ENCODE results near the gene ERH.

- no peak for TF ChIP-seq BCLAF1 (IDR thresholded peaks at IDR 0.05)
- TF ChIP-seq CEBPB (IDR thresholded peaks at IDR 0.05; ENCODE audit: borderline replicate concordance in 1 of 2, low read depth in 2 of 2, low read length in 2 of 2) = no peak
- no peak for TF ChIP-seq BCL11A (IDR thresholded peaks at IDR 0.05; ENCODE audit: low read depth, low read length)
- TF ChIP-seq EP300 (IDR thresholded peaks at IDR 0.05; ENCODE audit: borderline replicate concordance in 1 of 2, control insufficient read depth in 1 of 2, low read depth in 2 of 2, low read length in 2 of 2) = no peak
- no peak for TF ChIP-seq RFX5 (IDR thresholded peaks at IDR 0.05; ENCODE audit: low read depth, low read length)
- TF ChIP-seq TCF12 (IDR thresholded peaks at IDR 0.05; ENCODE audit: low read depth, low read length) = no peak
- TF ChIP-seq ZZZ3 (IDR thresholded peaks at IDR 0.05; ENCODE audit: control insufficient read depth, insufficient read length, low read depth) = no peak
- TF ChIP-seq PKNOX1 (IDR thresholded peaks at IDR 0.05) = no peak
- TF ChIP-seq ZNF274 (IDR thresholded peaks at IDR 0.05; ENCODE audit: insufficient read depth, insufficient read length) = no peak
- no peak for TF ChIP-seq CHD4 (IDR thresholded peaks at IDR 0.05)
- TF ChIP-seq CTCF (IDR thresholded peaks at IDR 0.05 in 2 of 3, conservative IDR thresholded peaks at IDR 0.05 in 1 of 3; ENCODE audit: control insufficient read depth in 2 of 3, extremely low read depth in 1 of 3, insufficient read depth in 1 of 3, low read depth in 3 of 3, low read length in 3 of 3) = no peak
- no peak for TF ChIP-seq POLR2AphosphoS5 (IDR thresholded peaks at IDR 0.05; ENCODE audit: low read length)
- no peak for TF ChIP-seq POLR2A (IDR thresholded peaks at IDR 0.05; ENCODE audit: low read depth, low read length)
Measured at GRCh38 chr14:69356903-69357543, 41.1 kb downstream of the ERH start.
